SK-N-SH (cell line): ENCODE data around the gene MACROD2. TPM values are rescaled to one million over a fixed set of nuclear protein-coding genes. Genes with fewer than 3 reads are reported as not detected.

Experiments used
- CTCF ChIA-PET: fragments of 300-600, 350-600 bp; formaldehyde crosslinking; extraction: SDS; loops from one replicate; lab custom pipeline; 2021; lab: Yijun Ruan, JAX
- POLR2A ChIA-PET: fragments of 350-600 bp; sonication (Branson Sonifier 250); formaldehyde crosslinking; extraction: SDS; loops from one replicate; lab custom pipeline; 2020; ENCODE audit warnings: antibody characterized with exemption, inconsistent platforms; lab: Yijun Ruan, JAX
- DNase-seq: peaks from one replicate; pipeline ENCODE4 v3.0.0; 2012
- H2AFZ ChIP-seq: fragments of 200-600 bp; sonication (generic); 2 replicates; pipeline ENCODE4 v1.8.1; 2016; ENCODE audit warnings: antibody characterized with exemption, mild to moderate bottlenecking, low read depth
- H3F3A ChIP-seq: fragments of 200-600 bp; sonication (generic); replicated peaks from 2 replicates; pipeline ENCODE3; 2016; ENCODE audit warnings: antibody characterized with exemption, mild to moderate bottlenecking; ENCODE audit not compliant: insufficient read depth
- H3K27ac ChIP-seq, 2 experiments: fragments of 200-500 bp in 1 of 2; fragments of 200-600 bp in 1 of 2; sonication (Bioruptor generic) in 1 of 2; sonication (generic), shearing (Covaris generic) in 1 of 2; 2 replicates each; pipeline versions ENCODE4 v1.5.1 to v1.6.1; 2014 to 2016; ENCODE audit warnings: low read depth in 2 of 2, inconsistent platforms in 1 of 2, low read length in 1 of 2, mild to moderate bottlenecking in 1 of 2, mixed read lengths in 1 of 2
- H3K27me3 ChIP-seq: fragments of 200-600 bp; sonication (generic), shearing (Covaris generic); 2 replicates; pipeline ENCODE4 v1.6.1; 2016; ENCODE audit warnings: mixed run types; ENCODE audit not compliant: insufficient read depth
- H3K36me3 ChIP-seq, 2 experiments: fragments of 200-500 bp in 1 of 2; fragments of 200-600 bp in 1 of 2; sonication (Bioruptor generic) in 1 of 2; sonication (generic) in 1 of 2; replicated peaks in 1 of 2; 2 replicates each; pipeline versions ENCODE3 to v1.5.1; 2014 to 2016; ENCODE audit warnings: low read length in 1 of 2, mild to moderate bottlenecking in 1 of 2; ENCODE audit not compliant: insufficient read depth in 2 of 2, control insufficient read depth in 1 of 2
- H3K4me1 ChIP-seq, 2 experiments: fragments of 200-500 bp in 1 of 2; fragments of 200-600 bp in 1 of 2; sonication (Bioruptor generic) in 1 of 2; sonication (generic), shearing (Covaris generic) in 1 of 2; 2 replicates each; pipeline versions ENCODE4 v1.5.1 to v1.6.1; 2014 to 2016; ENCODE audit warnings: low read depth in 1 of 2, low read length in 1 of 2, mixed run types in 1 of 2; ENCODE audit not compliant: insufficient read depth in 2 of 2, control insufficient read depth in 1 of 2
- H3K4me2 ChIP-seq: fragments of 200-600 bp; sonication (generic), shearing (Covaris generic); 2 replicates; pipeline ENCODE4 v1.6.1; 2017; ENCODE audit warnings: mixed run types
- H3K4me3 ChIP-seq, 2 experiments: fragments of 200-500 bp in 1 of 2; fragments of 200-600 bp in 1 of 2; sonication (Bioruptor generic) in 1 of 2; sonication (generic), shearing (Covaris generic) in 1 of 2; 2 replicates each; pipeline versions ENCODE4 v1.5.1 to v1.8.1; 2014 to 2016; ENCODE audit warnings: low read depth in 2 of 2, inconsistent platforms in 1 of 2, low read length in 1 of 2, mild to moderate bottlenecking in 1 of 2, mixed read lengths in 1 of 2, moderate library complexity in 1 of 2
- H3K79me2 ChIP-seq: fragments of 200-600 bp; sonication (generic); 2 replicates; pipeline ENCODE4 v1.8.1; 2017; ENCODE audit warnings: mild to moderate bottlenecking; ENCODE audit not compliant: insufficient read depth
- H3K9ac ChIP-seq: fragments of 200-600 bp; sonication (generic); 2 replicates; pipeline ENCODE4 v1.6.1; 2017; ENCODE audit warnings: mixed run types
- H3K9me2 ChIP-seq: fragments of 200-600 bp; sonication (generic); 2 replicates; pipeline ENCODE4 v1.6.1; 2017; ENCODE audit warnings: mixed run types
- H3K9me3 ChIP-seq: fragments of 200-600 bp; sonication (generic); 2 replicates; pipeline ENCODE4 v1.6.1; 2017; ENCODE audit warnings: mixed run types, mild to moderate bottlenecking, moderate library complexity
- H4K20me1 ChIP-seq: fragments of 200-600 bp; sonication (generic); 2 replicates; pipeline ENCODE4 v1.6.1; 2017; ENCODE audit warnings: mild to moderate bottlenecking, mixed run types; ENCODE audit not compliant: insufficient read depth
- CHD2 ChIP-seq: fragments of 150-350 bp; IDR thresholded peaks from 2 replicates; pipeline ENCODE4 v1.6.1; 2018; ENCODE audit warnings: low read length; ENCODE audit not compliant: partially characterized antibody
- FOSL2 ChIP-seq: IDR thresholded peaks from 2 replicates; pipeline ENCODE4 v1.4.0; 2012; ENCODE audit warnings: low read depth, mild to moderate bottlenecking, moderate library complexity, borderline replicate concordance
- GABPA ChIP-seq: IDR thresholded peaks from 2 replicates; pipeline ENCODE4 v1.4.0; 2012; ENCODE audit warnings: low read depth, mild to moderate bottlenecking
- GATA2 ChIP-seq: sonication (generic); formaldehyde crosslinking; IDR thresholded peaks from 2 replicates; pipeline ENCODE4 v1.5.0; 2020; ENCODE audit warnings: mild to moderate bottlenecking, missing genetic modification reagents
- JUND ChIP-seq: IDR thresholded peaks from 2 replicates; pipeline ENCODE4 v1.4.0; 2012
- MEF2A ChIP-seq: IDR thresholded peaks from 2 replicates; pipeline ENCODE4 v1.4.0; 2012; ENCODE audit warnings: low read depth, borderline replicate concordance
- NFIC ChIP-seq: IDR thresholded peaks from 2 replicates; pipeline ENCODE4 v1.4.0; 2012; ENCODE audit warnings: borderline replicate concordance
- POLR2AphosphoS5 ChIP-seq: IDR thresholded peaks from 2 replicates; pipeline ENCODE4 v1.6.1; 2012; ENCODE audit warnings: low read depth, low read length
- RAD21 ChIP-seq: IDR thresholded peaks from 2 replicates; pipeline ENCODE4 v1.6.1; 2012; ENCODE audit warnings: mild to moderate bottlenecking, low read length
- RCOR1 ChIP-seq: fragments of 150-350 bp; IDR thresholded peaks from 2 replicates; pipeline ENCODE4 v1.6.1; 2017; ENCODE audit warnings: antibody characterized with exemption, low read length
- RFX5 ChIP-seq: IDR thresholded peaks from 2 replicates; pipeline ENCODE4 v1.6.1; 2012; ENCODE audit warnings: mild to moderate bottlenecking, improper control_type of control experiment, low read length
- SIN3A ChIP-seq: IDR thresholded peaks from 2 replicates; pipeline ENCODE4 v1.6.1; 2012; ENCODE audit warnings: low read depth, mild to moderate bottlenecking, low read length, moderate library complexity, borderline replicate concordance
- SMC3 ChIP-seq: IDR thresholded peaks from 2 replicates; pipeline ENCODE4 v1.6.1; 2012; ENCODE audit warnings: low read depth, low read length, improper control_type of control experiment
- TCF12 ChIP-seq: IDR thresholded peaks from 2 replicates; pipeline ENCODE4 v1.4.0; 2012
- TEAD4 ChIP-seq: IDR thresholded peaks from 2 replicates; pipeline ENCODE4 v1.4.0; 2012; ENCODE audit warnings: mild to moderate bottlenecking, borderline replicate concordance; ENCODE audit not compliant: insufficient read depth
- polyA plus RNA-seq, 3 experiments: library from polyadenylated mRNA; depleted of rRNA; stranded (reverse); fragments of >200 nt; gene quantifications; 2 replicates each; pipeline ENCODE4 v1.2.3, GENCODE V29; 2012
- TF ChIP-seq, protein P1 (sequence below): IDR thresholded peaks from 2 replicates; pipeline ENCODE4 v1.6.1; 2012; ENCODE audit warnings: mild to moderate bottlenecking, low read depth, low read length, moderate library complexity
- TF ChIP-seq, protein P2 (sequence below): IDR thresholded peaks from 2 replicates; pipeline ENCODE4; 2012
- TF ChIP-seq, protein P3 (sequence below): fragments of 150-350 bp; IDR thresholded peaks from 2 replicates; pipeline ENCODE4 v1.6.1; 2017; ENCODE audit warnings: antibody characterized with exemption, low read length, low read depth, borderline replicate concordance
- TF ChIP-seq, protein P4 (sequence below): IDR thresholded peaks from 2 replicates; pipeline ENCODE4 v1.4.0; 2012; ENCODE audit warnings: low read depth, borderline replicate concordance

MACROD2 gene
- polyA plus RNA-seq, 1 of the 3 experiments (the other 2 are of a cell fraction) = 0.33 TPM

DNA sequence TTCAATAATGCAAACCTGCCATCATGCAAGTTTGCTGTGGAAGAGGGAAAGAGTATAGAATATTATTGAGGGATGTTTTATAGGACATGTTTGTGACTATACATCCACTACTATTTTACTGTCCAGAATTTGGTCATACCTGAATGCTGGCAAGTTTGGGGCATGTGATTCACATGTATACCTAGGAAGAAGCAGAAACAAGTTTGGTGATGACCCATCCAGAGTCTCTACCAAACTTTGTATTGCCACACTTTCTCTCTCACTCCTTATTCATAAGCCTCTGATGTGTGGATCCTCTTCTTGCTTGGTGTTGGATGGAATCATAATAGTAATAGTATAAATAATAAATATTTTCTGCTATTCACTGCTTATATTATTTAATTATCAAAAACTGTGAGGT, 450.6 kb downstream of the MACROD2 start (continued):
- TF ChIP-seq, protein P1, sequence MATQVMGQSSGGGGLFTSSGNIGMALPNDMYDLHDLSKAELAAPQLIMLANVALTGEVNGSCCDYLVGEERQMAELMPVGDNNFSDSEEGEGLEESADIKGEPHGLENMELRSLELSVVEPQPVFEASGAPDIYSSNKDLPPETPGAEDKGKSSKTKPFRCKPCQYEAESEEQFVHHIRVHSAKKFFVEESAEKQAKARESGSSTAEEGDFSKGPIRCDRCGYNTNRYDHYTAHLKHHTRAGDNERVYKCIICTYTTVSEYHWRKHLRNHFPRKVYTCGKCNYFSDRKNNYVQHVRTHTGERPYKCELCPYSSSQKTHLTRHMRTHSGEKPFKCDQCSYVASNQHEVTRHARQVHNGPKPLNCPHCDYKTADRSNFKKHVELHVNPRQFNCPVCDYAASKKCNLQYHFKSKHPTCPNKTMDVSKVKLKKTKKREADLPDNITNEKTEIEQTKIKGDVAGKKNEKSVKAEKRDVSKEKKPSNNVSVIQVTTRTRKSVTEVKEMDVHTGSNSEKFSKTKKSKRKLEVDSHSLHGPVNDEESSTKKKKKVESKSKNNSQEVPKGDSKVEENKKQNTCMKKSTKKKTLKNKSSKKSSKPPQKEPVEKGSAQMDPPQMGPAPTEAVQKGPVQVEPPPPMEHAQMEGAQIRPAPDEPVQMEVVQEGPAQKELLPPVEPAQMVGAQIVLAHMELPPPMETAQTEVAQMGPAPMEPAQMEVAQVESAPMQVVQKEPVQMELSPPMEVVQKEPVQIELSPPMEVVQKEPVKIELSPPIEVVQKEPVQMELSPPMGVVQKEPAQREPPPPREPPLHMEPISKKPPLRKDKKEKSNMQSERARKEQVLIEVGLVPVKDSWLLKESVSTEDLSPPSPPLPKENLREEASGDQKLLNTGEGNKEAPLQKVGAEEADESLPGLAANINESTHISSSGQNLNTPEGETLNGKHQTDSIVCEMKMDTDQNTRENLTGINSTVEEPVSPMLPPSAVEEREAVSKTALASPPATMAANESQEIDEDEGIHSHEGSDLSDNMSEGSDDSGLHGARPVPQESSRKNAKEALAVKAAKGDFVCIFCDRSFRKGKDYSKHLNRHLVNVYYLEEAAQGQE = no peak
- TF ChIP-seq TCF12 (no peak), POLR2AphosphoS5 (no peak), GATA2 (CRISPR knock-in tag) (no peak)
- TF ChIP-seq, protein P2, sequence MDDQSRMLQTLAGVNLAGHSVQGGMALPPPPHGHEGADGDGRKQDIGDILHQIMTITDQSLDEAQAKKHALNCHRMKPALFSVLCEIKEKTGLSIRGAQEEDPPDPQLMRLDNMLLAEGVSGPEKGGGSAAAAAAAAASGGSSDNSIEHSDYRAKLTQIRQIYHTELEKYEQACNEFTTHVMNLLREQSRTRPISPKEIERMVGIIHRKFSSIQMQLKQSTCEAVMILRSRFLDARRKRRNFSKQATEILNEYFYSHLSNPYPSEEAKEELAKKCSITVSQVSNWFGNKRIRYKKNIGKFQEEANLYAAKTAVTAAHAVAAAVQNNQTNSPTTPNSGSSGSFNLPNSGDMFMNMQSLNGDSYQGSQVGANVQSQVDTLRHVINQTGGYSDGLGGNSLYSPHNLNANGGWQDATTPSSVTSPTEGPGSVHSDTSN = no peak
- TF ChIP-seq, protein P3, sequence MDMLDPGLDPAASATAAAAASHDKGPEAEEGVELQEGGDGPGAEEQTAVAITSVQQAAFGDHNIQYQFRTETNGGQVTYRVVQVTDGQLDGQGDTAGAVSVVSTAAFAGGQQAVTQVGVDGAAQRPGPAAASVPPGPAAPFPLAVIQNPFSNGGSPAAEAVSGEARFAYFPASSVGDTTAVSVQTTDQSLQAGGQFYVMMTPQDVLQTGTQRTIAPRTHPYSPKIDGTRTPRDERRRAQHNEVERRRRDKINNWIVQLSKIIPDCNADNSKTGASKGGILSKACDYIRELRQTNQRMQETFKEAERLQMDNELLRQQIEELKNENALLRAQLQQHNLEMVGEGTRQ = no peak
- TF ChIP-seq, protein P4, sequence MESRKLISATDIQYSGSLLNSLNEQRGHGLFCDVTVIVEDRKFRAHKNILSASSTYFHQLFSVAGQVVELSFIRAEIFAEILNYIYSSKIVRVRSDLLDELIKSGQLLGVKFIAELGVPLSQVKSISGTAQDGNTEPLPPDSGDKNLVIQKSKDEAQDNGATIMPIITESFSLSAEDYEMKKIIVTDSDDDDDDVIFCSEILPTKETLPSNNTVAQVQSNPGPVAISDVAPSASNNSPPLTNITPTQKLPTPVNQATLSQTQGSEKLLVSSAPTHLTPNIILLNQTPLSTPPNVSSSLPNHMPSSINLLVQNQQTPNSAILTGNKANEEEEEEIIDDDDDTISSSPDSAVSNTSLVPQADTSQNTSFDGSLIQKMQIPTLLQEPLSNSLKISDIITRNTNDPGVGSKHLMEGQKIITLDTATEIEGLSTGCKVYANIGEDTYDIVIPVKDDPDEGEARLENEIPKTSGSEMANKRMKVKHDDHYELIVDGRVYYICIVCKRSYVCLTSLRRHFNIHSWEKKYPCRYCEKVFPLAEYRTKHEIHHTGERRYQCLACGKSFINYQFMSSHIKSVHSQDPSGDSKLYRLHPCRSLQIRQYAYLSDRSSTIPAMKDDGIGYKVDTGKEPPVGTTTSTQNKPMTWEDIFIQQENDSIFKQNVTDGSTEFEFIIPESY = no peak

DNA sequence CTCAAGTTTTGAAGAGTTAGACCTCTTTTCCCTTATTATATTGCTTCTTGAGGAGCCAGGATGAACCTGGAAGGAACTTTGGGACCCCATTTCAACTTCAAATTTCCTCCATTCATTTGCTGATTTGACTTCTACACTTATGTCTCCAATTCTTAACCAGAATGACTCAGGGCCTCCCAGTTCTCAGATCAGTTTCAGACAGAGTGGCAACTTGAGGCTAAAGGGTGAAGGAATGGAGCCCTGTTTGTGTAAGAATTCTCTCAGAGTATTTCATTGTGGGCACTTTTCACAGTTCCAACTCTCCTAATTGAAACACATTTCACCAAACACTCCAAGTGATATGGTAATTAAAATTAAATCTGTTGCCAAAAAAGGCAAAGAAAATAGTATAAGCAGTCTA, 451.1 kb downstream of the MACROD2 start:
- no peaks in the 10 kb centered on the region for H3K27me3 ChIP-seq
- H2AFZ ChIP-seq = no peak overlapping the region
- no peak overlapping the region for H3K27ac ChIP-seq
- H3K79me2 ChIP-seq = no peaks in the 10 kb centered on the region
- H3K4me1 ChIP-seq = no peaks in the 10 kb centered on the region; a peak in 1 of 4 replicates
- H3K9me2 ChIP-seq = no peaks in the 10 kb centered on the region
- no peaks in the 10 kb centered on the region for H3K9me3 ChIP-seq
- no peak overlapping the region for H3K4me2 ChIP-seq
- ChIA-PET POLR2A (no interaction called here), CTCF (no interaction called here)
- H4K20me1 ChIP-seq = no peaks in the 10 kb centered on the region
- TF ChIP-seq FOSL2 (no peak), RFX5 (no peak), MEF2A (no peak), SMC3 (no peak), GABPA (no peak), POLR2AphosphoS5 (no peak), NFIC (no peak), JUND (no peak), GATA2 (CRISPR knock-in tag) (no peak), RAD21 (no peak), RCOR1 (no peak), CHD2 (no peak), TEAD4 (no peak), SIN3A (no peak)
- TF ChIP-seq, protein P2 = no peak
- TF ChIP-seq, protein P3 = no peak
- H3F3A ChIP-seq = no peaks in the 10 kb centered on the region
- no peaks in the 10 kb centered on the region for H3K36me3 ChIP-seq
- H3K9ac ChIP-seq = no peak overlapping the region
- no peak overlapping the region for H3K4me3 ChIP-seq
- no peak for DNase-seq
